ENCODE measurements around the gene HAPLN2. TPM values are rescaled to one million over a fixed set of nuclear protein-coding genes. Genes with fewer than 3 reads are reported as not detected.

Gene HAPLN2
- 1 to 10 TPM in 2 of 4 donors, not detected in 2; 1.5 to 1.7 TPM for total RNA-seq

GRCh38 chr1:156618853-156619581 is at the start of gene HAPLN2:
Gene HAPLN2 (plus strand): TSS chr1:156619415. CDS start chr1:156623491, 4,076 bp downstream.
- TF ChIP-seq CTCF (IDR thresholded peaks at IDR 0.05; ENCODE audit: low read depth): no peak

GRCh38 chr1:156571261-156571852 is 47.9 kb upstream of the HAPLN2 start:
- TF ChIP-seq CTCF (IDR thresholded peaks at IDR 0.05; ENCODE audit: low read depth): no peak

- TF ChIP-seq CTCF (IDR thresholded peaks at IDR 0.05; ENCODE audit: low read depth): no peak
Observed at GRCh38 chr1:156571919-156572662, 47.1 kb upstream of the HAPLN2 start, which contains the start of gene IQGAP3. Gene IQGAP3 (minus strand): TSS chr1:156572565. CDS start chr1:156572529, 36 bp downstream.

- TF ChIP-seq CTCF (IDR thresholded peaks at IDR 0.05; ENCODE audit: low read depth): no peak
Observed at GRCh38 chr1:156572663-156573018, 46.6 kb upstream of the HAPLN2 start.

GRCh38 chr1:156574039-156574633 is 45.1 kb upstream of the HAPLN2 start:
- no peak for TF ChIP-seq CTCF (IDR thresholded peaks at IDR 0.05; ENCODE audit: low read depth)

- no peak for TF ChIP-seq CTCF (IDR thresholded peaks at IDR 0.05; ENCODE audit: low read depth)
Observed at GRCh38 chr1:156577550-156577949, 41.7 kb upstream of the HAPLN2 start.

- TF ChIP-seq CTCF (IDR thresholded peaks at IDR 0.05; ENCODE audit: low read depth): no peak
Observed at GRCh38 chr1:156578055-156578454, 41.2 kb upstream of the HAPLN2 start.

All from subcutaneous adipose tissue (tissue), 4 donors.